Lung (tissue), 12 donors: ENCODE data around the gene UBASH3B. TPM values are rescaled to one million over a fixed set of nuclear protein-coding genes. Genes with fewer than 3 reads are reported as not detected.

Experiments used
- ATAC-seq: fragments of 200-7000 bp; cut with Tn5 transposase; one replicate; pipeline ENCODE4 v1.9.1; 2020; ENCODE audit warnings: moderate number of reproducible peaks; ENCODE audit not compliant: insufficient read depth, low FRiP score
- DNase-seq, 3 donors: peaks; one replicate each; pipeline ENCODE4 v3.0.0-alpha.2; 2013 to 2017
- H3K27ac ChIP-seq, 2 donors: one replicate each; pipeline ENCODE4 v1.5.1; 2013; ENCODE audit warnings: mild to moderate bottlenecking in 2 of 2, moderate library complexity in 2 of 2, control low read depth in 1 of 2, inconsistent platforms in 1 of 2, low read depth in 1 of 2, low read length in 1 of 2
- H3K27me3 ChIP-seq, 3 donors: one replicate each; pipeline ENCODE4 v1.5.1; 2013; ENCODE audit warnings: low read length in 2 of 3; ENCODE audit not compliant: control insufficient read depth in 3 of 3, insufficient read depth in 3 of 3
- H3K36me3 ChIP-seq, 4 donors: one replicate each; pipeline ENCODE4 v1.5.1; 2013; ENCODE audit warnings: low read length in 4 of 4, mild to moderate bottlenecking in 1 of 4, moderate library complexity in 1 of 4; ENCODE audit not compliant: control insufficient read depth in 4 of 4, insufficient read depth in 4 of 4
- H3K4me1 ChIP-seq, 5 donors: one replicate each; pipeline ENCODE4 v1.5.1; 2013; ENCODE audit warnings: low read length in 5 of 5, mild to moderate bottlenecking in 2 of 5, moderate library complexity in 1 of 5; ENCODE audit not compliant: control insufficient read depth in 5 of 5, insufficient read depth in 5 of 5
- H3K4me3 ChIP-seq: one replicate; pipeline ENCODE4 v1.5.1; 2013; ENCODE audit warnings: mild to moderate bottlenecking, control low read depth, moderate library complexity
- H3K9ac ChIP-seq, 2 donors: one replicate each; pipeline ENCODE4 v1.5.1; 2013; ENCODE audit warnings: low read length in 2 of 2, control low read depth in 1 of 2; ENCODE audit not compliant: insufficient read depth in 1 of 2
- H3K9me3 ChIP-seq, 4 donors: one replicate each; pipeline ENCODE4 v1.5.1; 2013; ENCODE audit warnings: low read length in 3 of 4, mild to moderate bottlenecking in 1 of 4, moderate library complexity in 1 of 4; ENCODE audit not compliant: control insufficient read depth in 4 of 4, insufficient read depth in 3 of 4
- CTCF ChIP-seq: IDR thresholded peaks from 2 replicates; pipeline ENCODE4 v1.5.1; 2012; ENCODE audit warnings: mild to moderate bottlenecking; ENCODE audit errors: control extremely low read depth, extremely low read depth
- WGBS, 2 donors: extraction: QIAGEN DNeasy Blood & Tissue Kit; methylation state at CpG; one replicate each; pipeline ENCODE4 v1.1.7; 2013; 5-methylcytosine and 5-hydroxymethylcytosine counted together
- polyA plus RNA-seq, 2 donors: library from polyadenylated mRNA; stranded (reverse); fragments of 200-250 nt; gene quantifications; one replicate each; pipeline ENCODE4 v1.2.1, GENCODE V29; 2013
- total RNA-seq, 2 donors: library from RNA; depleted of rRNA in 1 of 2; stranded (reverse); fragments of >200 nt in 1 of 2; gene quantifications; one replicate each; pipeline ENCODE4 v1.2.1, GENCODE V29; 2014 to 2021
- donor health status: control.
- donor health status: control.
- donor health status: Bipolar disorder and iron deficiency.
- donor health status: healthy.
- donor health status: DM: yes; HTN: yes; CAD: no.

UBASH3B gene
- total and polyA plus RNA-seq, 4 donors = 5.8 to 51.2 (median 12.4) TPM

GRCh38 chr11:122723576-122723975, 68.1 kb downstream of the UBASH3B start:
- no peaks in the 10 kb centered on the region for H3K9me3 ChIP-seq
- ATAC-seq = no peak
- DNase-seq = no peak
- WGBS, 2 donors = 54 to 73% methylated on average over 3 of the region's 3 CpGs
- peaks cover 0 to 3% (median 0%) of the 10 kb centered on the region in 3 donors for H3K27me3 ChIP-seq
- H3K36me3 ChIP-seq = no peaks in the 10 kb centered on the region
- H3K27ac ChIP-seq = no peak overlapping the region
- peaks cover 0 to 14% (median 0%) of the 10 kb centered on the region in 5 donors for H3K4me1 ChIP-seq
- H3K4me3 ChIP-seq = no peak overlapping the region
- H3K9ac ChIP-seq = no peak overlapping the region
- TF ChIP-seq CTCF = no peak

- H3K9me3 ChIP-seq = no peaks in the 10 kb centered on the region
- H3K36me3 ChIP-seq = no peaks in the 10 kb centered on the region
- DNase-seq = peak in 2 of 3 donors; percentile 47 to 54
- no peak for ATAC-seq
- no peak overlapping the region for H3K4me3 ChIP-seq
- H3K9ac ChIP-seq = no peak overlapping the region
- WGBS, 2 donors = 66 to 68% methylated on average over 6 of the region's 6 CpGs
- TF ChIP-seq CTCF = no peak
- H3K27ac ChIP-seq = no peak overlapping the region
- H3K27me3 ChIP-seq = peaks cover 0 to 3% (median 0%) of the 10 kb centered on the region in 3 donors
- peaks cover 0 to 14% (median 0%) of the 10 kb centered on the region in 5 donors for H3K4me1 ChIP-seq
Observed at GRCh38 chr11:122724520-122724919, 69.0 kb downstream of the UBASH3B start.

GRCh38 chr11:122726028-122726427, 70.5 kb downstream of the UBASH3B start:
- peaks cover 0 to 3% (median 0%) of the 10 kb centered on the region in 3 donors for H3K27me3 ChIP-seq
- H3K9ac ChIP-seq = no peak overlapping the region
- H3K4me3 ChIP-seq = no peak overlapping the region
- H3K27ac ChIP-seq = no peak overlapping the region
- H3K9me3 ChIP-seq = no peaks in the 10 kb centered on the region
- H3K4me1 ChIP-seq = peaks cover 0 to 14% (median 0%) of the 10 kb centered on the region in 5 donors
- ATAC-seq = no peak
- 96 to 98% methylated on average over 9 of the region's 9 CpGs for WGBS, 2 donors
- DNase-seq = no peak
- no peaks in the 10 kb centered on the region for H3K36me3 ChIP-seq
- TF ChIP-seq CTCF = no peak
